OCI-LY3 (cell line): ENCODE data around the gene MDGA2.

Experiments
- EZH2phosphoT487 ChIP-seq: fragments of 200-600 bp; shearing (Covaris generic); IDR thresholded peaks from 2 replicates; pipeline ENCODE4 v1.6.1; 2018; ENCODE audit warnings: antibody characterized with exemption, mixed run types, low read depth
- TF ChIP-seq, protein P1 (sequence below): fragments of 200-600, 300-600 bp; sonication (generic); IDR thresholded peaks from 2 replicates; pipeline ENCODE4 v1.5.1; 2014; ENCODE audit warnings: antibody characterized with exemption, low read length, low read depth

- TF ChIP-seq, protein P1, sequence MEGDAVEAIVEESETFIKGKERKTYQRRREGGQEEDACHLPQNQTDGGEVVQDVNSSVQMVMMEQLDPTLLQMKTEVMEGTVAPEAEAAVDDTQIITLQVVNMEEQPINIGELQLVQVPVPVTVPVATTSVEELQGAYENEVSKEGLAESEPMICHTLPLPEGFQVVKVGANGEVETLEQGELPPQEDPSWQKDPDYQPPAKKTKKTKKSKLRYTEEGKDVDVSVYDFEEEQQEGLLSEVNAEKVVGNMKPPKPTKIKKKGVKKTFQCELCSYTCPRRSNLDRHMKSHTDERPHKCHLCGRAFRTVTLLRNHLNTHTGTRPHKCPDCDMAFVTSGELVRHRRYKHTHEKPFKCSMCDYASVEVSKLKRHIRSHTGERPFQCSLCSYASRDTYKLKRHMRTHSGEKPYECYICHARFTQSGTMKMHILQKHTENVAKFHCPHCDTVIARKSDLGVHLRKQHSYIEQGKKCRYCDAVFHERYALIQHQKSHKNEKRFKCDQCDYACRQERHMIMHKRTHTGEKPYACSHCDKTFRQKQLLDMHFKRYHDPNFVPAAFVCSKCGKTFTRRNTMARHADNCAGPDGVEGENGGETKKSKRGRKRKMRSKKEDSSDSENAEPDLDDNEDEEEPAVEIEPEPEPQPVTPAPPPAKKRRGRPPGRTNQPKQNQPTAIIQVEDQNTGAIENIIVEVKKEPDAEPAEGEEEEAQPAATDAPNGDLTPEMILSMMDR: no peak
- no peak for TF ChIP-seq EZH2phosphoT487
Measured at GRCh38 chr14:46988312-46988711, 687.1 kb downstream of the MDGA2 start.
